Nephron progenitor cell (in vitro differentiated cells): Measurements from ENCODE around the gene MAP7.

ENCODE experiments used
- DNase-seq: peaks from one replicate; pipeline ENCODE4 v3.0.0; 2021
- H3K27ac Mint-ChIP-seq: 2 replicates; pipeline ENCODE4 v1.8.0; 2021; ENCODE audit warnings: mild to moderate bottlenecking, moderate library complexity, mixed read lengths
- H3K27me3 Mint-ChIP-seq: 2 replicates; pipeline ENCODE4 v1.8.0; 2021; ENCODE audit warnings: mild to moderate bottlenecking, low read depth, mixed read lengths; ENCODE audit not compliant: poor library complexity
- H3K36me3 Mint-ChIP-seq: 2 replicates; pipeline ENCODE4 v1.8.0; 2021; ENCODE audit warnings: low read depth, mixed read lengths
- H3K4me1 Mint-ChIP-seq: 2 replicates; pipeline ENCODE4 v1.8.0; 2021; ENCODE audit warnings: mixed read lengths
- H3K4me3 Mint-ChIP-seq: 2 replicates; pipeline ENCODE4 v1.8.0; 2021; ENCODE audit warnings: mild to moderate bottlenecking, moderate library complexity, mixed read lengths
- H3K9me3 Mint-ChIP-seq: 2 replicates; pipeline ENCODE4 v1.8.0; 2021; ENCODE audit warnings: mild to moderate bottlenecking, moderate library complexity, mixed read lengths
- TF ChIP-seq, protein P1 (sequence below): fragments of 200-600 bp; sonication (generic); IDR thresholded peaks from 2 replicates; pipeline ENCODE4 v1.5.0; 2021; ENCODE audit warnings: antibody characterized with exemption

Gene MAP7

DNA sequence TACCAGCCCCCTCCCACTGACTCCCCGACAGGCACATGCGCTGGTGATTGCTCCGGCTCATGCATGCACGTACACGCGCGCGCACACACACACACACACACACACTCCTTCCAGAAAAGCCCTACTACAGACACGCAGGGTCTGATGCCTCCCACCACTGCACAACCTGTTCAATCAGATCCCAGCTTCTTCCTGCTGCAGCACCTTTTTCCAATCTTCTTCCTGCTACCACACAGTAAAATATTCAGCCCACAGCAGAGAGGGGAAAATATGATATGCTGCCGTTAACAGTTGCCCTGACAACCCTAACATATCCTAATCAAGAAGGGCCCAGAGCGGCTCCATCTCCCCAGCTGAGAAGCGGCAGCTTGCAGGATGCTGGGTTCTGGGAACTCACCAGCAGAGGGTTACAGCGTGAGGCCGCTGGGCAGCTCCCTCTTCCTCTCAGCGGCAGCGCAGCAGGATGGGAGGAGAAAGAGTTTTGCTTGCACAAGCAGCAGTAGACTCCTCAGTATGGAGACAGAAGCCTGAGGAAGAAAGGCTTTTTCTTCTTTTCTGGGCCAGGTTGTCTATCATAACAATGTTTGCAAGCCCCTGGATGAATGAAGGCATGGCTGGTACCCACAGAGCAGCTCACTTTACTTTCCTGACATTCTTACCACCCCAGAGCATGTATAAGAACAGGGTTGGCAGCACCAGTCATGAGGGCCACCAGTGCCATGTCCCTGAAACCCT is 23.9 kb downstream of the MAP7 start:
- no peaks in the 10 kb centered on the region for H3K36me3 Mint-ChIP-seq
- H3K4me1 Mint-ChIP-seq = peaks cover 35% of the 10 kb centered on the region
- H3K4me3 Mint-ChIP-seq = peak overlapping the region; percentile 57
- no peak overlapping the region for H3K27ac Mint-ChIP-seq
- TF ChIP-seq, protein P1, sequence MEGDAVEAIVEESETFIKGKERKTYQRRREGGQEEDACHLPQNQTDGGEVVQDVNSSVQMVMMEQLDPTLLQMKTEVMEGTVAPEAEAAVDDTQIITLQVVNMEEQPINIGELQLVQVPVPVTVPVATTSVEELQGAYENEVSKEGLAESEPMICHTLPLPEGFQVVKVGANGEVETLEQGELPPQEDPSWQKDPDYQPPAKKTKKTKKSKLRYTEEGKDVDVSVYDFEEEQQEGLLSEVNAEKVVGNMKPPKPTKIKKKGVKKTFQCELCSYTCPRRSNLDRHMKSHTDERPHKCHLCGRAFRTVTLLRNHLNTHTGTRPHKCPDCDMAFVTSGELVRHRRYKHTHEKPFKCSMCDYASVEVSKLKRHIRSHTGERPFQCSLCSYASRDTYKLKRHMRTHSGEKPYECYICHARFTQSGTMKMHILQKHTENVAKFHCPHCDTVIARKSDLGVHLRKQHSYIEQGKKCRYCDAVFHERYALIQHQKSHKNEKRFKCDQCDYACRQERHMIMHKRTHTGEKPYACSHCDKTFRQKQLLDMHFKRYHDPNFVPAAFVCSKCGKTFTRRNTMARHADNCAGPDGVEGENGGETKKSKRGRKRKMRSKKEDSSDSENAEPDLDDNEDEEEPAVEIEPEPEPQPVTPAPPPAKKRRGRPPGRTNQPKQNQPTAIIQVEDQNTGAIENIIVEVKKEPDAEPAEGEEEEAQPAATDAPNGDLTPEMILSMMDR = peak; percentile 27
- DNase-seq = peak; percentile 56
- H3K9me3 Mint-ChIP-seq = no peaks in the 10 kb centered on the region
- H3K27me3 Mint-ChIP-seq = peaks cover 5% of the 10 kb centered on the region

DNA sequence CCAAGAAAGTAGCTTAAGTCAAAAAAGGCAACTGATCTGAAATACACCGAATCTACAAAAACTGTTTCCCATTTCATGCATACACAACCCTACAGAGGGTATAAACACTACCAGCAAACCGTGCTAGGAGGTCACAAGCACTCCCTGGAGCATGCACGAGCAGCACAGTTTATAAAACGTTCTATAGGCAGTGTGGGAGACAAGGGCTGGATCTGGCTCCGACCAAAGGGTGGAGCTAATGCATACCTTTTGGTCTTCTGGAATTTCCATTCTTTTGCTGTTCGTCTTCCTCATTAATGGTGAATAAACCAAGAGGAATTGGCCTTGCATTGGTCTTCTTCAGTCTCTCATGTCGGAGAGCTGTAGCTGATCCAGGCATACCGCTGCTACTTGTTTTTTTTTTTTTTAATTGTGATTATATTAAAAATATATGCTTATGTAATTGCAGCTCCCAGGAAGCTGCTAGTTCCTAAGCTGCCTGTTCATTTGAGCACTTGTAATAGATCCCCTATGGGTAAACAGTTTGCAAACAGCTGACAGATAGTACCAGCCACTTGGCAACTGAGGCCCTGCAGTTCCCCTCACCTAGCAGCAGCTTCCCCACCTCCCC is 24.5 kb downstream of the MAP7 start:
- DNase-seq = no peak
- Mint-ChIP-seq H3K27me3 (peaks cover 5% of the 10 kb centered on the region), H3K4me3 (no peak overlapping the region), H3K9me3 (no peaks in the 10 kb centered on the region), H3K27ac (no peak overlapping the region), H3K36me3 (no peaks in the 10 kb centered on the region), H3K4me1 (peaks cover 33% of the 10 kb centered on the region)
- TF ChIP-seq, protein P1 = no peak

DNA sequence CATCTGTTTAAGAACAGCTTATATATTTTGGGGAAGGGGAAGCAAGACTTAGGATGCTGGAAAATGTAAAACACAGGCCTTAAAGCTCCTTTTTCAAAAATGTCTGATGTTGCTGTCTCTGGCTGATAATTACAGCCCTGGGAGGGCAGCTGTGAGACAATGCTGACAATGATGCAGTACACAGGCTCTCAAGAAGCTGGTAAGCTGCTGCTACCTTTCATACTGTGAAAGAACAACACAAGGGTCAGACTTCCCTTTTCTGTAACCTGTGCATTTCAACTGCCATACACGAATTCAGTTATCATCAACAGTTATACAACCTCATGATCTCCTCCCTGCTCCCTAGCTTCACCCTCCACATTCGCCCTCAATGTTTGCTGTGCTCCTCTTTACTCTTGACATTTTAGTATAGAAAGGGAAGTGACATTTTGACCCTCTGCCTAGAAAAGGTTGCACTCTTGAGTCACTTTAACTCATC is 25.2 kb downstream of the MAP7 start:
- Mint-ChIP-seq H3K27me3 (peaks cover 12% of the 10 kb centered on the region), H3K27ac (no peak overlapping the region)

DNA sequence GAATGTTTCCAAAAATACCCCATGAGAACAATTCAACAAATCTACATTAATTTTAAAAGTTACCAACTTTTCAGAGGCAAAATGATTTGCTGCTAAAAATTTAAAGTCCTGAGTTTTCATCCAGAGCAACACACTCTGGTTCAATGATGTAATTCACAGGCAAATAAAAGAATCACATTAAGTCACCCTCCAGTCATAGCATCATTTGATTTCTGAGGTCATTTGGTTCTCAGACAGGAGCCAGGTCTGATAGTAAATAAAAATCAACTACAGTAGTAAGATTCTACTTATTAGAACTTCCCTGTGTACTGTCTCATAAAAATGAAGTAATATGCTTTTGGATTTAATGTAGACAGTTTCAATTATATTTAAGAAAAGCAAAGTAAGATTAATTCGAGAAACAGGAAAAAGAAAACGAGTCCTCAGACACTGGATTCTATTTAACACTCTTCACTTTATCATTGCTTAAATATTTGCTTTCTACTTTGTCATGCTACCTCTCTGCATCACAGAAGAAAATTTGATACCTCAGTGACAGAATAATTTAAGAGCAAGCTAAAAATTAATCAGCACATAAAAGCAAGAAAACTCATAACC is 25.8 kb downstream of the MAP7 start:
- H3K27me3 Mint-ChIP-seq = peaks cover 14% of the 10 kb centered on the region
- no peak overlapping the region for H3K27ac Mint-ChIP-seq
- peaks cover 33% of the 10 kb centered on the region for H3K4me1 Mint-ChIP-seq
- H3K9me3 Mint-ChIP-seq = no peaks in the 10 kb centered on the region
- no peak overlapping the region for H3K4me3 Mint-ChIP-seq
- TF ChIP-seq, protein P1 = no peak
- no peak for DNase-seq
- H3K36me3 Mint-ChIP-seq = no peaks in the 10 kb centered on the region

More for the DNA sequence above, 25.2 kb downstream of the MAP7 start:
- H3K4me1 Mint-ChIP-seq = peaks cover 33% of the 10 kb centered on the region
- no peak overlapping the region for H3K4me3 Mint-ChIP-seq
- DNase-seq = no peak
- no peaks in the 10 kb centered on the region for H3K9me3 Mint-ChIP-seq
- no peaks in the 10 kb centered on the region for H3K36me3 Mint-ChIP-seq
- TF ChIP-seq, protein P1 = no peak

DNA sequence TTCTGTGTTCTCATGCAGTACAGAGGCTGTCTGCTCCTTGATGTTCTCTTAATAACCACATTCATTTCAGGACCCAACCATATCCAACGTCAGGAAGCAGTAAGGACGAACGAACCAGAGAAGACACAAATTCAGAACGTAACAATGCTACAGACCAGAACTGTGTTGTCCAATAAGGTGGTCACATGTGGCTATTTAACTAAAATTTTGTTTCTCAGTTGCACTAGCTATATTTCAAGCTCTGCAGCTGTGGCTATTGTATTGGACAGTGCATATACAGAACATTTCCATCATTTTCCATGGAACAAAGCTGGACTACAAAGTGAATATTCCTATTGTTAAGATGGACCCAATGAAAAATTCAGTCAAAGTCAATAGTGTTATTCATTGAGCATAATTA is 27.0 kb downstream of the MAP7 start:
- Mint-ChIP-seq H3K27ac (no peak overlapping the region), H3K27me3 (peaks cover 14% of the 10 kb centered on the region), H3K36me3 (no peaks in the 10 kb centered on the region), H3K4me1 (peaks cover 33% of the 10 kb centered on the region), H3K9me3 (no peaks in the 10 kb centered on the region), H3K4me3 (no peak overlapping the region)
- TF ChIP-seq, protein P1 = no peak
- DNase-seq = no peak
